ES-I3 (cell line): Measurements from ENCODE around the gene TASOR2.

Source experiments
- H3K36me3 ChIP-seq: 2 replicates; pipeline ENCODE4 v1.6.1; 2013; ENCODE audit warnings: mild to moderate bottlenecking, low read length, control low read depth, moderate library complexity; ENCODE audit not compliant: insufficient read depth
- H3K4me1 ChIP-seq: 2 replicates; pipeline ENCODE4 v1.6.1; 2013; ENCODE audit warnings: mild to moderate bottlenecking, control low read depth, low read length; ENCODE audit not compliant: insufficient read depth
- H3K9ac ChIP-seq: 2 replicates; pipeline ENCODE4 v1.6.1; 2013; ENCODE audit warnings: low read depth, mild to moderate bottlenecking, low read length, moderate library complexity
- H3K9me3 ChIP-seq: 2 replicates; pipeline ENCODE4 v1.6.1; 2013; ENCODE audit warnings: mild to moderate bottlenecking, low read length, moderate library complexity; ENCODE audit not compliant: control insufficient read depth, insufficient read depth

Gene TASOR2, protein sequence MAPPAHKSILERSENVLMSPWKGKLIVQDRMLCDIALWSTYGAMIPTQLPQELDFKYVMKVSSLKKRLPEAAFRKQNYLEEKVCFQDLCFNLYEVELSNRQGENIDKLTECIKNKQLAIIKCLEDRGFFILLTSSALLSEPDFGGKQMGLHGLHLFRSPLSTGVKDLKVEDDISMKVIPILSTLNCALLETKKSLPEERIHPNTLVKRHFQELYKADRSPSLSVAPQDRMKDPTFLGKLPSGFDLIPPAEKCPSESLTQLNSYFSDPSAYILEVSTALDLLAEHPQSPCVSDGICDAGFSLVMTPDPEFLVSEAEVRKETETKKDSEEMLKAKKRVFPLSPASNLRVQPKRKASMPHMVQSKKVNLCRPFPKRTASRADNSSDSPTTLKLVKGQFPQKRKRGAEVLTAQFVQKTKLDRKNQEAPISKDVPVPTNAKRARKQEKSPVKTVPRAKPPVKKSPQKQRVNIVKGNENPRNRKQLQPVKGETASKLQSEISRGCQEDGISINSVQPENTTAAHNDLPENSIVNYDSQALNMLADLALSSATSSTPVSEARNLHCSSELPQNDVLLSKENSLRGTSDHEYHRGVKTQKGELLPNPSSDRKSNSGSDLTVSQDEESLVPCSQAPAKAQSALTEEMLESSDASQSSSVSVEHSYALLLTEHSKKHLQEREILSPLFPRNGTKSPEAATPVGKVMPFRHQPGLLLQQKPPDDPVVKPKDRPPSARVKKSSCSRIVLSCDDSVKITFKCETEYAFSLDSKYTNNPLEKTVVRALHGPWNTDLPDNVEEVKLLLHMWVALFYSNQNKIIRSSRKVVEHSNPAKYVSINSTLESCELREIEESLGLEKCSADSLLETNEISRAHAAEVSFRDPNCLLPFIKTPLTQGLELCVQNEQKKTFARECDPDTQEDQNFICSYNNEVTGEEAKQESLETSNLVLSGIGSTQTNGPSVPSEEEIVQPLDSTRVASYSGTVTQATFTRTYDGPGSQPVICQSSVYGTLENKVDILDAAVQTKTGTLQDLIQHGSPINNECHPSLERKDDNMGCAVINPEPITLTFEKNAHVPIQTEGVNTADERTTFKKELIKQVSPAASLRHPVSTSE (N-terminal part only)

DNA sequence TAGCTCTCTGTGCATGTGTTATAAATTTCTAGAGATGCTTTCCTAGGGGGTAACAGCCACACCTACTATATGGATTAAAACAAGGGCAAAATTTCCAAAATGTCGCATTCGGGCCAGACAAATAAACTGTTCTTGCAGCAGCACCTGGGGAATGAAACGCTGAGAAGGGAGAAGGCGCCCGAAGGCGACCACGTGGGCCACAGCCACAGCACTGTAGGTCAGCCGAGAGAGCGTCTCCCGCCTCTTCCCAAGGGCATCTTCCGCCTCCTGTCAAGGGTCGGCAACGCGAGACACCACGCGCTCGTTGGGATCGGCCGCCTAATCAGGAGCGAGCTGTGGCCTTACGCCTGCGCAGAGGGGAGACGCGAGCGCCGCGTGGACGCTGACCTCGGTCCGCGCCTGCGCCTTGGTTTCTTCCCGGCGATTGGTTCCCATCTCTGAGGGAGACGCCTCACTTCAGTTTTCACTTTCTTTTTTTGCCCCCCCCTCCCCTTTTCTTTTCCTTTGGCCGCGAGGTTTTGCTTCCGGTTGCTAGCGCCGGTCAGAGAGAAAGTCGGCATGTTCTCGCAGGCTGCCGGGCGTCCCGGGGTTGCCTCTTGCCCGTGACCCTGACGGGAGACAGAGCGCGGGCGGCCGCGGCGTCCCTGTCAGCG, at the start of gene TASOR2:
TSS of gene TASOR2 (plus strand) at position 521 of the 653 bp plus-strand sequence. CDS start 35,805 bp downstream, outside the sequence.
- peak within 1 kb of the TSS; percentile 85 for H3K9ac ChIP-seq
- H3K36me3 ChIP-seq, result no peaks in the 10 kb centered on the region
- H3K9me3 ChIP-seq, result no peaks in the 10 kb centered on the region
- H3K4me1 ChIP-seq, result no peaks in the 10 kb centered on the region

DNA sequence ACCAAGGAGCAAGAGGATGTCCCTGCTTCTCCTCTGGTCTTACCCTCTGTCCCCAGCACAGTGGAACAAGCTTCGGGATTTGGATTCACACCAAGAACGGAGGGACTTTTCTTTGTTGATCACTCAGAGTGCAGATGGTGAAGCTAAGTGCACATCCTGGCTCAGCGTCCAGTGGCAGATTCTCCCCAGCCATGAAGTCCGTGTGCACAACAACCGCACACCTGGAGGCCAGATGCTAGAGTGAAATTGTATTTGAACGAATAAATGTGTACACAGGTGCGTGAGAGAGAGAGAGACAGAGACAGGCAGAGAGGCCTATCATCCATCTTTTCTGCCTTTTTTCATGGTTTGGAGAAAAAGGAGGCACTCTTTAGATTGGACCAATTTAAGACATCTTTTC, 49.7 kb upstream of the TASOR2 start:
- Histone ChIP-seq H3K9ac (no peak overlapping the region), H3K36me3 (0 out of 2 replicates have a peak, but pooled peaks cover 2% of the 10 kb centered on the region), H3K4me1 (peaks cover 7% of the 10 kb centered on the region; the same call in 1 of the 2 replicates), H3K9me3 (no peaks in the 10 kb centered on the region)

DNA sequence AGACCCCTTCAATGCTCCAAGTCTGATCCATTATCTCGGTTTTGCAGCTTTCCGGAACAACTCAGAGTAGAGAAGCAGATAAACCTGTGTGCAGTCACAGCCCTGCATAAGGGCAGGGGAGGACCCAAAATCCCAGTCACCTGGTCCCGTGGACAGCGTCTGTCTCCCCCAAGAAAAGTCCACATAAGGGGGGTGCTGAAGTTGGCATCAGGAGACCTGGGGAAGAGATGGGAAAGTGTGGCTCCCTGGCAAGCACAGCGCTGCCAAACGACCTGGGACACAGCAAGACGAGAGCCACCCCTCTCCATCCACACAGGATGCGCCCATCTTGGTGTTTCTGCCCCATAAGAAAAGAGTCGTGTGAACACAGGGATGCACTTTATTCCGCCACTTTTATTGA, 46.1 kb upstream of the TASOR2 start:
- H3K9ac ChIP-seq, result no peak overlapping the region

DNA sequence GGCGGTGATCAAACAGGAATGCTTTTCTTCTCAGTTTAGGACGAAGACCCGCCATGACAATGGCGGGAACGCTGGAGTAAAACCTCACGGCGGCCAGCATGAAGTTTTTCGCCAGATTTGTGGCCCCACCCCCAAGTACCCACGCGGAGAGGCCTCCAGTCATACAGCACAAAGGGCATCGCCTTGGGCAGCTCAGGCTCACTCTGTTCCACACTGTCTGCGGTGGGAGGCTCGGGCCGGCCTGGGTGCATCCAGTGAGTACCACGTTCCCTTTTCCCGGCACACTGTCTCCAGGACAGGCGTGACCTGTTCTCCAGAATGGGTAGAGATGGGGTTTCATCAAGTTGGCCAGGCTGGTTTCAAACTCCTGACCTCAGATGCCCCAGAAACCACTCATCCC, 45.6 kb upstream of the TASOR2 start:
- Histone ChIP-seq H3K36me3 (peaks cover 9% of the 10 kb centered on the region), H3K9ac (no peak overlapping the region), H3K9me3 (no peaks in the 10 kb centered on the region), H3K4me1 (no peaks in the 10 kb centered on the region)

More for the DNA sequence above, 46.1 kb upstream of the TASOR2 start:
- Histone ChIP-seq H3K36me3 (peaks cover 5% of the 10 kb centered on the region; the same call in 1 of the 2 replicates), H3K4me1 (no peaks in the 10 kb centered on the region), H3K9me3 (no peaks in the 10 kb centered on the region)

DNA sequence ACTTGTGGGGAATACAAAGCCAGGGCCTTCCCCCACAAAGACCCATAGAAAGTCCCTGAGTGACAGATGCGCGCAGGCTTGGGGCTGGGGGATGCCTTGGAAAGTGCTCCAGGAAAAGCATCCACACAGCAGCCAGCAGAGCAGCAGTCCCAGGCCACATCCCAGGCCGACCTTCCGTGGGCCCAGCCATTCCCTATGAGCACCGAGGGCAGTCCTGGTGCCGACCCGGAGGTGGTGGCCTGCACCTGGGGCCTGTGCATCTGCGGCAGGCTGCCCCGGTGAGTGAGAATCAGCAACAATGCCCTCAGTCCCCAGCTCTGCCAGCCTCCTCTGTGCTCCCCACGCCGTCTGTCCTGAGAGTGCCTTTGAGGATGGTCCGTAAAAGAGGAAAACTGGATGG, 44.6 kb upstream of the TASOR2 start:
- Histone ChIP-seq H3K9me3 (no peaks in the 10 kb centered on the region), H3K9ac (no peak overlapping the region), H3K4me1 (no peaks in the 10 kb centered on the region), H3K36me3 (peaks cover 9% of the 10 kb centered on the region)

DNA sequence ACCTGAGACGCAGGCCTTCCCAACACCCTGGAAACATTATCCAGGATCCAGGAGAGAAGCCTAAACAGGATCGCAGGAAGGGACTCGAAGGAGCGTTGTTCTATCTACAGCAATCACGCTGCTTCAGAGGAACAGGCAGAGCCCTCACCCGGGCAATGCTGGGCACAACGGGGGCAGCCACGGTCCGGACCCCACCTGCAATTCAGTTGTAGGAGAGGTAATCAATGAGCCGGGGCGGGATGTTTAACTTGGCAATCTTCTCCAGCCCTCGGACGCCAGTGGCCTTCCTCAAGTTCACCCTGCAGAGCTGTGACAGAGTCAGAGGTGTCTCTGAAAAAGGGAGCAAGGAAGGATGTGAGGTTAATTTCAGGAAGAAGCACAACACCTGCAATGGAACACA, 44.1 kb upstream of the TASOR2 start:
- no peaks in the 10 kb centered on the region for H3K9me3 ChIP-seq
- no peak overlapping the region for H3K9ac ChIP-seq
- H3K36me3 ChIP-seq, result peaks cover 9% of the 10 kb centered on the region
- H3K4me1 ChIP-seq, result no peaks in the 10 kb centered on the region

DNA sequence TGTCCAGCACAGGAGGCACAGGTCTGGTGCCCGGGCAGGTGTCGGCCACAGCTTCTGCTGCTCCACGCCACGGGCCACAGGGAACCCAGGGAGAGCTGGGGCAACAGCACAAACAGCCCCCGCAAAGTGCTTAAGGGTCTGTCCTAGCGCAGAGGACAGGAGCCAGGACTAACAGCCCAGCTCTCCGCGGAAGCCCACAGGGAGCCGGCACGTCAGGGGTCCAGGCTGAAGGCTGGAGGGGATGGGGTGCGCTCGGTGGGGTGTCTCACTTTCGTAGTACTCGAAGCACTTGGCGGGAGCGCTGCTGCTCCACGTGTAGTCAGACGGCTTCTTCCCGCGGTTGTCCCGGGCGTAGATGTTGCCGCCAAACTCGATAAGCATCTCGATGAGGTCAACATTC, 43.1 kb upstream of the TASOR2 start:
- no peak overlapping the region for H3K9ac ChIP-seq
- no peaks in the 10 kb centered on the region for H3K4me1 ChIP-seq
- H3K9me3 ChIP-seq, result no peaks in the 10 kb centered on the region
- peaks cover 9% of the 10 kb centered on the region for H3K36me3 ChIP-seq

DNA sequence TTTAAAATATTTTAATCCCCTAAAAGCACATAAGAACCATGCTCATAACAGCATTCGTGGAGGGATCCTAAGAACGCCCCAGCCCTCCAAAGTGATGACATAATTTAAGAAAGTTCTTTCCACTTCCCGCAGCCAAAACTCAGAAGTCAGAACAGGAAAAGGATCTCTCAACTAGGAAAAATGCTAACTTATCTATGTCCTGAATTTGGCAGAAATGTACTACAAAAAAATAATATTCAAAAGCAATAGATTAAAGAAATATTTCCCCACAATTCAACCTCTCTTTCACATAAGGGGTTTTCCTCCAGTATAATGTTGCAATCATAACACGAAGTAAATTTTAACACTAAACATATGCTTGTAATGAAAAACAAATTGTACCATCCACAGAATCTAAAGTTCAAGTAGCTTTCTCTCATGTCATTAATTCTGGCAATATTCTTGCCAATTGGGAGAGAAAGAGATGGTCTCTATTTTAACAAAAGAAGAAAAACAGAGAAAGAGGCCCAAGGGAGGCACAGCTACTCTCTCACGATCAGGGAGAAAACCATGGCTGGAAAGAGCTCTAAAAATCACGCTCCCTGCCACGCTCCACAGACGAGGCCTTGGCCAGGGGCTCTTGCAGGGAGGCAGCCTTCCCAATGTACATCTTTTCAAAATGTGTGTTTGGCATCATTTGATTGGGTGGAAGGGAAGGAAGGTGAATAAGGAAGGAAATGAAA, 41.1 kb upstream of the TASOR2 start:
- Histone ChIP-seq H3K9me3 (no peaks in the 10 kb centered on the region), H3K4me1 (no peaks in the 10 kb centered on the region), H3K36me3 (peaks cover 9% of the 10 kb centered on the region), H3K9ac (no peak overlapping the region)

DNA sequence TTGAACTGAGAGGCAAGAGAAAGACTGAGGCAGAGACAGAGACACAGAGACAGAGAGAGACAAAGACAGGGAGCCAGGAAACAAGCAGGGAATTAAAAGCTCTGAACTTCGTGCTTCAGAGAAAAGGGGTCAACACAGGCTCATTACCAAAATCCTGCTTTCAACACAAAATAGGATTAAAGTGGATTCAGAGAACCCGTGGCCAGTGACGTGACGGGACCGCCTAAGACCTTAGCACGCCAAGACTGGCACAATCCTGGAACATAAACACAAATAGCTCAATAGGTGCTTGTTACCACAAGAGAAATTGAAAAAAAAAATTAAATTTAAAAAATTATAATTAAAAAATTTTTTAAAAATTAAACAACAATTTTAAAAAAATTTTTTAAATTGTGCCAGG, 39.7 kb upstream of the TASOR2 start:
- H3K9ac ChIP-seq, result no peak overlapping the region
- no peaks in the 10 kb centered on the region for H3K4me1 ChIP-seq
- no peaks in the 10 kb centered on the region for H3K9me3 ChIP-seq
- H3K36me3 ChIP-seq, result peaks cover 6% of the 10 kb centered on the region

DNA sequence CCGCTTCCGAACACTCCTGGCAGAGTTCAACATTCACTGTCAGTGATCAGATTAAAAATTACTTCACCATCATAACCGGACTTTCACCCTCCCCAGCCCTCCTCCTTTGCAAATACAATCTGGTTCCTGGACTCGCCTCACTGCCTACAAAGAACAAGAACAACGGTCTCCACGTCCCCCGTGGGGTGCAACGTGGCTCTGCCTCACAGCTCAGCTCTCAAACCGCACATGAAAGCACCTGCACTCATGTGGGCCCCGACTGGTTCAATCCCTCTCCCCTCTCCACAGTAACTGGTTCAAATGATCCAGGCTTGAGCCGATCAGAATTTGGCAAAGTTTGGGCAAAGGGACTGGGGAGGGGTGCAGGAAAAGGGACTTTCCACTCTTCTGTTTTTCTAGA, 39.3 kb upstream of the TASOR2 start:
- Histone ChIP-seq H3K36me3 (peaks cover 6% of the 10 kb centered on the region), H3K9ac (no peak overlapping the region), H3K9me3 (no peaks in the 10 kb centered on the region)

DNA sequence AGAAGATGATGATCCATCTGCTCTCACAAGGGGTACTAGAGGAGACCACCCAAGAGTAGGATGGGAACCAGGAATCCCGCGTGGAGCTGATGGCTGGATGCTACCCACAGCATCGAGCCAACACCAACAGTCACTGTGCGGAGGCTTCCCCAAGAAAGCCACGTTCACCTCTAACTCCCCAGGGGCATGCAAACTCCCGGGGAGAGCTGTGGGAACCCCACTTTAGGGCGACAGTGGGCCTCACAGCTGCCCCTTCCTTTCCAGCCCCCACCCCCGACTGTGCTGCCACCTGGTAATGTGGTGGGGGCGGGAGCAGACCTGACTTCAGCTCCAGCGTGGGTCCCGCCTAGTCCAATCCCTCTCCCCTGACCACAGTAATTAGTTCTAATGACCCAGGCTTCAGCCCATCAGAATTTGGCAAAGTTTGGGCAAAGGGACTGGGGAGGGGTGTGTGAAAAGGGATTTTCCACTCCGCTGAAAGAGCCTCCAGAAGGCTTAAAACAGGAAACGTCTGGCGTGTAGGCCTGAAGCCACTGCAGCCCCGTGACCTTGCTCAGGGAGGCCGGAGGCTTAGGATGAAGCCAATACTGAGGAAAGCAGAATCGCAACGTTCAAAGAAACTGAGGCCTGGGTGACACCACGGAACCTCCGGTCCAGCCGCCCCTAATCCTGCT, 38.6 kb upstream of the TASOR2 start:
- peaks cover 4% of the 10 kb centered on the region; the same call in 1 of the 2 replicates for H3K36me3 ChIP-seq
- no peaks in the 10 kb centered on the region for H3K4me1 ChIP-seq
- H3K9ac ChIP-seq, result no peak overlapping the region
- no peaks in the 10 kb centered on the region for H3K9me3 ChIP-seq

More for the DNA sequence above, 39.3 kb upstream of the TASOR2 start:
- H3K4me1 ChIP-seq, result no peaks in the 10 kb centered on the region

DNA sequence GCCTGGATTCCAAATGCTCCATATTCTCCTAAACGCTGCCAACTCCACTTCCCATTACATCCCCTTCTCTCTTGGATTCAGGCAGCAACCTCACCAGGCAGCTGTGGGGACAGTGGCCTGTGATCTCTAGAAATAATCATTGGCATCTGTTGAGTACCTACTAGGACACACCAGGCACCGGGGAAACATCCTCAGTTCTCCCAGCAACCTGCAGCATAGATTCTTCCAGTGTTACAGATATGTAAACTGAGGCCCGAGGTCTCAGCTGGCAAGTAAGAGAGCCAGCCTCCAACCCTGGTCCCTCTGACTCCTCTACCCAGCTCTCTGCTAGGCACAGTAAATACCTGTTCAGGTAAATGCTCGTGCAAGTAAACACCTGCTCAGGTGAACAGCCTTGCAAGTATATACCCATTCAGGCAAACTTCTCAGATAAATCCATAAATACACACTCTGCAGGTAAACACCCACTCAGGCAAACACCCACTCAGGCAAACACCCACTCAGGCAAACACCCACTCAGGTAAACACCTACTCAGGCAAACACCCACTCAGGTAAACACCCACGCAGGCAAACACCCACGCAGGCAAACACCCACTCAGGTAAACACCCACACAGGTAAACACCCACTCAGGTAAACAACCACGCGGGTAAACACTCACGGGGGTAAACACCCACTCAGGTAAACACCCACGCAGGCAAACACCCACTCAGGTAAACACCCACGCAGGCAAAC, 37.0 kb upstream of the TASOR2 start:
- no peaks in the 10 kb centered on the region for H3K9me3 ChIP-seq
- no peaks in the 10 kb centered on the region for H3K4me1 ChIP-seq
- no peak overlapping the region for H3K9ac ChIP-seq
- peaks cover 4% of the 10 kb centered on the region; the same call in 1 of the 2 replicates for H3K36me3 ChIP-seq
